GM10266 (cell line): ENCODE results near the gene LCAT.

Source experiments
- DNase-seq: peaks from one replicate; pipeline ENCODE4 v3.0.0; 2012; ENCODE audit errors: extremely low spot score
- CTCF ChIP-seq: IDR thresholded peaks from 2 replicates; pipeline ENCODE4 v1.5.1; 2012; ENCODE audit warnings: mild to moderate bottlenecking, low read depth; ENCODE audit not compliant: control insufficient read depth, insufficient read depth; ENCODE audit errors: missing control alignments

Gene LCAT

GRCh38 chr16:67951485-67951884 lies 7.6 kb upstream of the LCAT start:
- no peak for DNase-seq
- no peak for TF ChIP-seq CTCF

GRCh38 chr16:67950335-67950843 lies 6.5 kb upstream of the LCAT start:
- DNase-seq: no peak
- TF ChIP-seq CTCF: no peak

- no peak for TF ChIP-seq CTCF
- DNase-seq: no peak
Observed at GRCh38 chr16:67949645-67950044, 5.7 kb upstream of the LCAT start.

- TF ChIP-seq CTCF: no peak
- no peak for DNase-seq
Observed at GRCh38 chr16:67948015-67948414, 4.1 kb upstream of the LCAT start.

GRCh38 chr16:67946966-67947558 lies 3.1 kb upstream of the LCAT start:
- TF ChIP-seq CTCF: no peak
- DNase-seq: no peak

GRCh38 chr16:67946128-67946569 lies 2.2 kb upstream of the LCAT start:
- no peak for TF ChIP-seq CTCF
- no peak for DNase-seq

GRCh38 chr16:67945392-67945933 lies 1.5 kb upstream of the LCAT start:
- no peak for TF ChIP-seq CTCF
- no peak for DNase-seq
